Caki2 (cell line): ENCODE results near the gene RHOT2. TPM values are rescaled to one million over a fixed set of nuclear protein-coding genes. Genes with fewer than 3 reads are reported as not detected.

Source experiments
- DNase-seq: peaks from one replicate; pipeline ENCODE4 v3.0.0-alpha.2; 2015; ENCODE audit warnings: low read depth
- in situ Hi-C: cut with HindIII; loops from 2 replicates; pipeline ENCODE4 v1.10.0; 2016; ENCODE audit warnings: low sequenced_read_pairs, low pct_unique_long_range_greater_than_20kb, mixed read lengths
- total RNA-seq: library from RNA; depleted of rRNA; stranded (reverse); fragments of >200 nt; shearing (Covaris generic); gene quantifications from 2 replicates; pipeline ENCODE4 v1.2.3, GENCODE V29; 2014; ENCODE audit warnings: low replicate concordance

The RHOT2 gene
- total RNA-seq, 1 experiment from 2014 or later: 99.0 TPM

GRCh38 chr16:676913-677312 lies 9.0 kb downstream of the RHOT2 start:
- in situ Hi-C loops: no loop called here

DNA sequence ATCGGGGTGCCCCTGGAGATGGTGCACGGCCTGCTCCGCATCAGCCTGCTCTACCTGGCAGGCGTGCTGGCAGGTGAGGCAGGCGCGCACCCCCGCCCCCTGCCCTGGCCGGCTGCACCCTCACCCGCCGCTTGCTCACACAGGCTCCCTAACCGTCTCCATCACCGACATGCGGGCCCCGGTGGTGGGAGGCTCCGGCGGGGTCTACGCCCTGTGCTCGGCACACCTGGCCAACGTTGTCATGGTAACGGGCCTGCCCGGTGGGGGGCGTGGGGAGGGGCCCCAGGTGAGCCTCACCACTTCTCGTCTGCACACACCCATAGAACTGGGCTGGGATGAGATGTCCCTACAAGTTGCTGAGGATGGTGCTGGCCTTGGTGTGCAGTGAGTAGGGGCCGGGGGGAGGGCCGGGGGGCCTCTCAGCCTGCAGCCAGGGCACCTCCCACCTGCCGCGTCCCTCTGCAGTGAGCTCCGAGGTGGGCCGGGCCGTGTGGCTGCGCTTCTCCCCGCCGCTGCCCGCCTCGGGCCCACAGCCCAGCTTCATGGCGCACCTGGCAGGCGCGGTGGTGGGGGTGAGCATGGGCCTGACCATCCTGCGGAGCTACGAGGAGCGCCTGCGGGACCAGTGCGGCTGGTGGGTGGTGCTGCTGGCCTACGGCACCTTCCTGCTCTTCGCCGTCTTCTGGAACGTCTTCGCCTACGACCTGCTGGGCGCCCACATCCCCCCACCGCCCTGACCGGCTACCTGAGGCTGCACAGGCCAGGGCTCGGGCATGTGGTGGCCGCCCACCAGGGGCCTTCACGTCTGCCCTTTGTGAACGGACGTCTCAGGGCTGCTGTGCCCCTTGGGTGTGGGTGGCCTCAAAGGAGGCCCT lies 9.6 kb downstream of the RHOT2 start:
- no peak for DNase-seq
- in situ Hi-C loops: no loop called here

More at GRCh38 chr16:676913-677312, 9.0 kb downstream of the RHOT2 start:
- no peak for DNase-seq

- DNase-seq: no peak
- in situ Hi-C loops: no loop called here
Measured at GRCh38 chr16:678209-678857, 10.4 kb downstream of the RHOT2 start.

GRCh38 chr16:678858-679813 lies 11.2 kb downstream of the RHOT2 start:
- DNase-seq: peak; percentile 93
- in situ Hi-C loops: no loop called here

DNA sequence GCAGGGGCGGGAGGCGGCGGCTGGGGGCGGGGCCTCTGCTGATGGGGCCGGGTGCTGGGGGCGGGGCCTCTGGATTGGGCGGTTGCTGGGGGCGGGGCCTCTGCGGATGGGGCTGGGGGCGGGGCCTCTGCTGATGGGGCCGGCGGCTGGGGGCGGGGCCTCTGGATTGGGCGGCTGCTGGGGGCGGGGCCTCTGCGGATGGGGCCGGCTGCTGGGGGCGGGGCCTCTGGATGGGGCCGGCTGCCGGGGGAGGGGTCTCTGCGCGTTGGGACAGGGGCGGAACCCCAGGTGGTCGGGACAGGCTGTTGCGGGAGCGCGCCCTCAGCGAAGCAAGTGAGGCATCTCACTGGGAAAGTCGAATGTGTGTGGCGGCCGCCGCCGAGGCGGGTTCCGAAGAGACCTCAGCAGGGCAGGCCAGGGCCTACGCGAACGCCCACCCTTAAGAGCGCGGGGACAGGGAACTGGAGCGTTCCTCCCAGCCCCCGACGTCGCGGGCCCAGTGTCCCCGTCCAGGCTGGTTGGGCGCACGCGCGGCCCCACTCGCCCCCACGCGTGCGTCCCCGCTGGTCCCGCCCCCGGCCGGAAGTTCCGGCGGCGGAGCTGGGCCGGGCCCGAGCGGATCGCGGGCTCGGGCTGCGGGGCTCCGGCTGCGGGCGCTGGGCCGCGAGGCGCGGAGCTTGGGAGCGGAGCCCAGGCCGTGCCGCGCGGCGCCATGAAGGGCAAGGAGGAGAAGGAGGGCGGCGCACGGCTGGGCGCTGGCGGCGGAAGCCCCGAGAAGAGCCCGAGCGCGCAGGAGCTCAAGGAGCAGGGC lies 12.1 kb downstream of the RHOT2 start, which contains the start of gene STUB1:
Gene STUB1 (plus strand): TSS at position 597 of the 811 bp plus-strand sequence. CDS start 116 bp downstream, at position 713.
- in situ Hi-C loops: no loop called here
- DNase-seq: peak; percentile 92

GRCh38 chr16:680625-680945 lies 12.7 kb downstream of the RHOT2 start:
- in situ Hi-C loops: no loop called here
- no peak for DNase-seq

DNA sequence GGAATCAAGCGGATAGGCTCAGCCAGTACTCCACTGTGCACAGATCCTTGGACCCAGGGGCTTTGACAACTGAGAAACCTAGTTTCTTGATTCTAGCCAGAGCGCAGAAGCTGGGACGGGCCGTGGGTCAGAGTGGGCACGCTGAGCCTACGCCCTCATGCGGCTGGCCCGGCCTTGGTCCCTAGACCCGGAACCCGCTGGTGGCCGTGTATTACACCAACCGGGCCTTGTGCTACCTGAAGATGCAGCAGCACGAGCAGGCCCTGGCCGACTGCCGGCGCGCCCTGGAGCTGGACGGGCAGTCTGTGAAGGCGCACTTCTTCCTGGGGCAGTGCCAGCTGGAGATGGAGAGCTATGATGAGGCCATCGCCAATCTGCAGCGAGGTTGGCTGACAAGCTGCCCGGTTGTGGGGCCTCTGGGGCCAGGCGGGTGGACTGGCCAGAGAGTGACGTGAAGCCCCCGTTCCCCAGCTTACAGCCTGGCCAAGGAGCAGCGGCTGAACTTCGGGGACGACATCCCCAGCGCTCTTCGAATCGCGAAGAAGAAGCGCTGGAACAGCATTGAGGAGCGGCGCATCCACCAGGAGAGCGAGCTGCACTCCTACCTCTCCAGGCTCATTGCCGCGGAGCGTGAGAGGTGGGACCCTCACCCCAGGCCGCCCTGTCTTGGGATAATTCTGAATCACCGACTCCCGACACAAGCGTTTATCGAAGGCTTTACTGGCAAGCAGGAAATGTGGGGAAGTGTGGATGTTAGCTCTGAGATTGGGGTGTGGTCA lies 13.2 kb downstream of the RHOT2 start:
- in situ Hi-C loops: no loop called here
- peak; percentile 48 for DNase-seq

GRCh38 chr16:681746-682427 lies 14.0 kb downstream of the RHOT2 start:
- DNase-seq: peak; percentile 50
- in situ Hi-C loops: no loop called here

DNA sequence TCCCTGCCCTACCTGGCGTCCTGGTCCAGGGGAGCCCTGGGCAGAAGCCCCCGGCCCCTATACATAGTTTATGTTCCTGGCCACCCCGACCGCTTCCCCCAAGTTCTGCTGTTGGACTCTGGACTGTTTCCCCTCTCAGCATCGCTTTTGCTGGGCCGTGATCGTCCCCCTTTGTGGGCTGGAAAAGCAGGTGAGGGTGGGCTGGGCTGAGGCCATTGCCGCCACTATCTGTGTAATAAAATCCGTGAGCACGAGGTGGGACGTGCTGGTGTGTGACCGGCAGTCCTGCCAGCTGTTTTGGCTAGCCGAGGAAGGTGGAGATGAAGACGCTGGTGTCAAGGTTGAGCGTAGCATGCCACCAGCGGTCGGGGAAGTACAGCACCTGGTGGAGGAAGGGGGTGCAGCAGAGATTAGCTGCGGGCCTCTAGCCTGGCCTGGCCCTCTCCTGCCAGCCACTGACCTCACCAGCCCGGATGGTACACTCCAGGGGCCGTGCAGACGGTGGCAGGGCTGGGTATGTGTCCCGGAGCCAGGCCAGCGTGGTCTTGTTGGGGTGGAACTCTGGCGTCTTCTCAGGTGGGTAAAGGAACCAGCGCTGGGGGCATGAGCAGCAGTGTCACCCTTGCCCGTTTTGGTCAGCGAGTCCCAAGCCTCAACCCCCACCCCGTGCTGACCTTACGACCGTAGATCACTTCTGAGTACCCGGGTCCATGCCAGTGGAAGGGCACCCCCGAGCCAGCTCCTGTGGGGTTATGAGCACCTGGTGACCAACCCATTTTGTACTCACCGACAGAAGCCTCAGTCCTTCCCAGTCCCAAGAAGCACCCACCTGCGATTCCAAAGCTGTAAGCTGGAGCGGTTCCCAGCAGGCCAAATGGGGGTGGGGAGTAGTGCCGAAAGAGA lies 14.8 kb downstream of the RHOT2 start:
- in situ Hi-C loops: no loop called here
- DNase-seq: no peak

DNA sequence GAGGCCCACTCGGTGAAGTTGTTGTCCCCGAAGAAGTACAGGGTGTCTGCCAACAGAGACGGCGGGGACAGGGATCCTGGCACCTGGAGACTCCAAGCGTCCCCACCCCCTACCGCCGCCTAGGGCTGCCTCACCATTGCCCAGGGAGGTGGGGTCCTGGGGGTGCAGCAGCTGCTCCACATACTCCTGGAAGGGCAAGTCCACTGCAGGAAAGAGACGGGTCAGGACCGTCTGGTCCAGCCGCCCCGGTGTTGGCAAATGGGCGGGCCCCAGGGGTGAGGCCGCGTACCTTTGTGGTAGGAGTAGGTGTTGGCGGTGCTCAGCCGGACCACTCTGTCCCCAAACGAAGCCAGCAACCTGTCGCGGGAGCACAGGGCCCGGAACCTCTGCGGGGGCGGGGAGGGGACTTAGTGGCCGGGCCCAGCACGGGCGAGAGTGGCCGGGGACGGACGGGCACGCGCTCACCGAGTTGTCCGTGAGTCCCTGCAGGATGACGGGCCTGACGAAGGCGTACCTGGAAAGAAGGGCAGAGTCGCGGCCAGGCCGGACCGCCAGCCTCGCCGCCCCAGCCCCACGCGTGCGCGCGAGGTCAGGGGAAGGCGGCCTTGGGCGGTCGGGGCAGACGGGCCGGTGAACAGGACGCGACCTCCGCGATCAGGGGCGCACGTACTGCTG lies 15.6 kb downstream of the RHOT2 start:
- DNase-seq: peak; percentile 63
- in situ Hi-C loops: no loop called here

DNA sequence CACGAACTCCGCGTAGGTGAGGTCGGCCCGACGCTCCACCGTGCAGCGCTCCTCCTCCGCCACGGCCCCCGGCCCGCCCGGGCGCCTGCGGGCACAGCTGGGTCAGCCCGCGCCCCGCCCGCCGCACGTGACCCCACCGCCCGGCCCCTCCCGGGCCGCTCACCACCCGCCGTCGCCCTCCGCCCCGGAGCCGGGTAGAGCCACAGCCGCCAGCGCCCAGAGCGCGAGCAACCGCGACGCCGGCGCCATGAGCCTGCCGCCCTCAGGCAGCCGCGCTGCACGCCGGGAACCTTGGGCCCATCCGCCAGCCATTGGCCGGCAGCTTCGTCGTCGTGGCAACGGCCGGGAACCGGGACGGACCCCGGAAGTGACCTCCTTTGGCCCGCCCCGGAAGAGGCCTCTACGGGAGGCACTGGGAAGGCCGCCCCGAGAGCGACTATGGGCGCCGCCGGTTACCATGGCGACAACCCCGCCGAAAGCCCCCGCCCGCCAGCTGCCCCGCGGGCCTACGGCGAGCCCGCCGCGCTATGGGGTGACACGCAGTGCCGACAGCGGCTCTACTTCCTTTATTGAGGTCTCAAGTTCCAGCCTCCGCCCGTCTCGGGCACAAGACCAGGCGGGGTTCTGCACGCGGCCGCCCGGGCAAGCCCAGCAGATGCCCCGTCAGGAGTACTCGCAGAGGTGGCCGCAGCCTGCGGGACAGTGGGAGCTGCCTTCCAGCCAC lies 16.3 kb downstream of the RHOT2 start, which contains the start of gene JMJD8:
Gene JMJD8 (minus strand): TSS at position 264 of the 724 bp plus-strand sequence. CDS start 15 bp downstream, at position 249.
- in situ Hi-C loops: no loop called here
- peak; percentile 98 for DNase-seq

DNA sequence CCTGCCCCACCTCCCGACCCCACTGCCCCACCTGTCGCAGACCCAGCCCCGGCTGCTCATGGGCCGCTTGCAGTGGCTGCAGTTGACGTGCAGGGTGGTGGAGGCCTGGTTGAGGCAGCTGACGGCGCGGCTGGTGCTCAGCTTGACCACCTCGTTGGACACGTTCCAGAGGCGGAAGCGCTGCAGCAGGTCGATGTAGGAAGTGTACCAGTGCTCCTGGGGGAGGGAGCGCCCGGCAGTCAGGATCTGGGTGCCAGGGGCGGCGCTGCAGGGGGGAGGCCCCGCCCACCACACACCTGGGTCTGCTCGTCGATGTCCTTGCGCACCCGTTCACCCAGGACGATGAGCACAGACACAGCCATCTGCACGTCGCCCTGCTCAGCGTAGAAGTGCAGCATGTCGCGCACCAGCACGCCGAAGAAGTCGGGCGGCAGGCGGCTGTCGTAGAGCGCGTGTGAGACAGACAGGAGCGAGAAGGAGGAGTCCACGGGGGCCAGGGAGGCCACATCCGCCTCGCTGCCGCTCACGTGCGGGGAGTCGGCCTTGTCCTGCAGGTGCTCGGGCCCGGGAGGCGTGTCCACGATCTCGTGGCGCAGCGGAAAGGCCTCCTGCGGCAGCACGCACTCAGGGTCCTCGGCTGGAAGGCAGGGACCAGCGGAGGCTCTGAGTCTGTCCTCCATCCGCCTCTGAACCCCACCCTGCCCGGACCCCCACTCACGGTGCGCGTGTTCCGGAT lies 17.2 kb downstream of the RHOT2 start:
- in situ Hi-C loops: no loop called here
- DNase-seq: no peak

DNA sequence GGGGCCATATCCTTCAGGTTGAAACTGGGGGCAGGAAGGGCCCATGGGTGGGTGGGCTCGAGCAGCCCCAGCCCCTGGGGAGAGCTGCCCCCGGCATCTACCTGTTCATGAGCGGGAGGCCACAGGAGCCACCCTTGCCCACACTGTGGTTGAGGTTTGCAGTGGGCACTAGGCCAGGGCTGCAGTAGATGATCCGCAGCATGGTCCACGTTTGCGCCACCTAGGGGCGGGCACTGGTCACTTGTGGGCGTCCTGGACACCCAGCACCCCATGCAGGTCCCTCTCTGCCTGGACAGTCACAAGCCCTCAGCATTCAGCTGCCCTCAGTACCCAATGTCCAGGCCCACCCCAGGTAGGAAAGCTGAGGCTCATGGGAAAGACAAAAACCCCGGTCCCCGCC lies 18.0 kb downstream of the RHOT2 start:
- DNase-seq: peak; percentile 51
- in situ Hi-C loops: no loop called here
